DMS53 (cell line): ENCODE data around the gene CALD1.

ENCODE experiments used
- DNase-seq: peaks from one replicate; lab custom pipeline; 2025; lab: John Stamatoyannopoulos, UW

CALD1 gene

DNA sequence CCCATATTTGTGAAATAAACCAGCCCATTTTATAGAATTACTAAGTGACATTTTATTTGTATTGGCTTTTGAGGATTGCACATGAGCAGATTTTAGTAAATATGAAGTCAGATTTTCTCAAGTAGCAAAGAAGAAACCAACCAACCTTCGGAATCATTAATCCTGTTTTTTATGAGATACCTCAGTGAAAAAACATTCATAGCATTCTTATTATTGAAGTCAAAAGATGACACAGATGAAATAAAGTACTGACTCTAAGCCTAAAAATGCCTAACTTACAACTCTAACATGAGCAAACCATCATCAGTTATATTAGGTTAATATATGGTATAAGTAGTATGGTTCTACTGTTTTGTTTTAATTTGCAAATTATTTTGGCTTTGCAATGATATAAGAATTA is 147.0 kb downstream of the CALD1 start:
- no peak for DNase-seq

DNA sequence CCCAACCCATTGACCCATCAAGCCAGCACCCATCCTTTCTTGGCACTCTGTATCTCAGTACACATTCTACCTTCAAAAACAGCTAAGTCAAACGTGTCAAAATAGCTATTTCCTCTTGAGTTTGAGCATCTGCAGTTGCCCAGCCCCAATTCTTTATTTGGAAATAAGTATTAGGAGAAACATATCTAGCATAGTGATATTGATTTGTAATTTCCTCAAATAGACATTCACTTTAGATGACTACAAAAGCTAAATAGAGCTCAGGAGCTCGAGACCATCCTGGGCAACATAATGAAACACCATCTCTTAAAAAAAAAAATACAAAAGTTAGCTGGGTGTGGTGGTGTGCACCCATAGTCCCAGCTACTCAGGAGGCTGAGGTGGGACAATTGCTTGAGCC is 147.6 kb downstream of the CALD1 start:
- no peak for DNase-seq

DNA sequence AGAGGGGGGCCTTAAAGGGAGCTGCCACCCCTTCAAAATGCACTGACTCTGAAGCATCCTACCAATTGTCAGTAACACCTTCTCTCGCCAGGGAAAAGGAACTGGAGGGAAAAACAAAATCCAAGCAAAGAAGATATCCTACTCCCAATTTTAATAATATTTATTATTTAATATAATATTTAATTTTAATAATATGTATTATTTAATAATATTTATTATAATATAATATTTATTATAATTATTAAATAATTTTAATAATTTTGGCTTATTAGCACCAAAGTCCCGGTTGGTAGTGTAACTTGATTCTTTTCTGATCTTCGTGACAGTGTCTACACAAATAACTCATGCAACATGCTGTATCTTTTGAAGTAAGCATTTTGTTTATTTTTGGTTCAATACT is 148.3 kb downstream of the CALD1 start:
- DNase-seq = no peak

DNA sequence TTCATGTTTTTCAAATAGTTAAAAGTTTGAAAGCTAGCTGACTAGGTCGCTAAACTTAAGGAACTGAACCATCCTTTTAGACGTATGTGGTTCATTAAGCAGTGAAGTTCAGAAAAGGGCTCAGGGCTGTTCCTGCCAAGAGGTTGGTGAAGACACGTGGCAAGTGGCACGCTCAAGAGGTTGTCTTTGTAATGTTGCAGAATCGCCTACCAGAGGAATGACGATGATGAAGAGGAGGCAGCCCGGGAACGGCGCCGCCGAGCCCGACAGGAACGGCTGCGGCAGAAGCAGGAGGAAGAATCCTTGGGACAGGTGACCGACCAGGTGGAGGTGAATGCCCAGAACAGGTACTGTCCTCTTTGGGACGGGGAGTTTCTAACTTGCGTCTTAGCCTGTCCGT is 149.1 kb downstream of the CALD1 start:
- DNase-seq = no peak

DNA sequence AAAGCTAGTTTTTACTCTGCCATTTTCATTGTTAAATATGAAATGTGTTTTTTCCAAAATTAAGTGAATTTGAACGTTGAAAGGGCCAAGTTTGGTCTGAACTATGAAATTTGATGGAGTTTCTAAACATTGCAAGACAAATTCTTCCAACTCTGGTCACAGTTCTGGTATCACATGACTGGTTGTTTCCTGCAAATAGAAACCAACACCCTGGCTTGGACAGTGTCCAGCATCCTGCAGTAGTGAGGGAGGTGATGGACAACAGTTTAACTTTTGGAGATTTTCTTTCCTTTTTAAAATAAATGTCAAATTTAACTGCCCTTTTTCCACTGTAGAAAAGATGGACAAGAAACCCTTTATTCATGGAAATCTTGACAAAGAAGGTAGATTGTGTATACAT is 152.1 kb downstream of the CALD1 start:
- no peak for DNase-seq

DNA sequence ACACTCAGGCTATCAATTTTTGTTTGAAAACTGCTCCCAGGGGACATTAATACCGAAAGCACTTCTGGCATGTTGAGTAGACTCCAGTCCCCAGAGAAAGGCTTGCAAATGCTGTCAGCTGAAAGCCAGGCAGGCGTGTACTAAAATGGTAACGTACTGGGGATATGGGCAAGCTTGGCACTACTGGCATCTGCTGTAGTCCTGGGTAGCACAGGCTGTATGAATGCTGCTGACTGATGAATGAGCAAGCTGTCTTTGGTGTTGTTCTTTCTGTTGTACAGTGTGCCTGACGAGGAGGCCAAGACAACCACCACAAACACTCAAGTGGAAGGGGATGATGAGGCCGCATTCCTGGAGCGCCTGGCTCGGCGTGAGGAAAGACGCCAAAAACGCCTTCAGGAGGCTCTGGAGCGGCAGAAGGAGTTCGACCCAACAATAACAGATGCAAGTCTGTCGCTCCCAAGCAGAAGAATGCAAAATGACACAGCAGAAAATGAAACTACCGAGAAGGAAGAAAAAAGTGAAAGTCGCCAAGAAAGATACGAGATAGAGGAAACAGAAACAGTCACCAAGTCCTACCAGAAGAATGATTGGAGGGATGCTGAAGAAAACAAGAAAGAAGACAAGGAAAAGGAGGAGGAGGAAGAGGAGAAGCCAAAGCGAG is 153.4 kb downstream of the CALD1 start:
- DNase-seq = no peak

DNA sequence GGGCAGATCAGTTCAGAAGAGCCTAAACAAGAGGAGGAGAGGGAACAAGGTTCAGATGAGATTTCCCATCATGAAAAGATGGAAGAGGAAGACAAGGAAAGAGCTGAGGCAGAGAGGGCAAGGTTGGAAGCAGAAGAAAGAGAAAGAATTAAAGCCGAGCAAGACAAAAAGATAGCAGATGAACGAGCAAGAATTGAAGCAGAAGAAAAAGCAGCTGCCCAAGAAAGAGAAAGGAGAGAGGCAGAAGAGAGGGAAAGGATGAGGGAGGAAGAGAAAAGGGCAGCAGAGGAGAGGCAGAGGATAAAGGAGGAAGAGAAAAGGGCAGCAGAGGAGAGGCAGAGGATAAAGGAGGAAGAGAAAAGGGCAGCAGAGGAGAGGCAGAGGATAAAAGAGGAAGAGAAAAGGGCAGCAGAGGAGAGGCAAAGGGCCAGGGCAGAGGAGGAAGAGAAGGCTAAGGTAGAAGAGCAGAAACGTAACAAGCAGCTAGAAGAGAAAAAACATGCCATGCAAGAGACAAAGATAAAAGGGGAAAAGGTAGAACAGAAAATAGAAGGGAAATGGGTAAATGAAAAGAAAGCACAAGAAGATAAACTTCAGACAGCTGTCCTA is 154.1 kb downstream of the CALD1 start:
- DNase-seq = no peak

DNA sequence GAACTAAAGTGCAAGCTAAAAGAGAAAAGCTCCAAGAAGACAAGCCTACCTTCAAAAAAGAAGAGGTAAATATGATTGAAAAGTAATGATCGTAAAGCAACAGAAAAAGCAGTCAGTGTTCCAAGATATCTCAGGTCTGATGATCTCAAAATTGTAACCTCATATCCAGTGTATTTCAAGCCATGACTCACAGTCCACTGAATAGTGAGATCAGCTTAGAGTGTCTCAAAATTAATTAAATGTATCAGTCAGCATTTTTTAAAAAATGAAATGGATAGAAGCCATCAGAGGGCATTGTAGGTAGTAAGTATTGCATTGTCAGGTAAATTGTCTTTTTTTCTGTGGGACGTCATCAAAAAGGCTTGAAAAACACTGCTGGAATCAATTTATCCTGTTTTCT is 156.3 kb downstream of the CALD1 start:
- DNase-seq = no peak

DNA sequence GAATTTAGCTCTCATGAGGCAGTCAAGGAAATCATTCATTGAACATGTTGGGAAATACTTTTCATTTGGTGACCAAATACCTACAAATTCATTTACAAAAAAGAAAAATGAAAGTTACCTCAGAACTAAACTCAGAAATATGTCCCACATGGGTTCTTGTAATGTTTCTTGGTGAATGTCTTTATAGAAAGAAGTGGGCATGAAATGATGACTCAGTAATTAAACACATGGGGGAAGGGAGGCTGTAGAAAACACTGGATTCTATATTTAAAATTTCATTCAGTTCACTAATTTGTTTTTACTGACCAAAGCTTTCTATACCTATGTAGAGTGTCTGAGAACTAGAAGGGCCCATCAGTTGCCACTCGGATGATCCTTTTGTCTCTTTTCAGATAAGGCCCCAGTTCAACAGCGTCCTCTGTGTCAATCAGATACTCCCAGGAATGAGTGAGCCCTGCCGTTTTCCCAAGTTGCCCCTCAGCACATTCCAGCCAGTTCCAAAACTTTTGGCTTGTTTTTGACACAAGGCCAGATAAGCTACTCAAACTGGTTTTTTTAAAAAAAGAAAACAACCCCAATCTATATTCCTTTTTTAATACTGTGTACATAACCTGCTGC is 157.6 kb downstream of the CALD1 start:
- DNase-seq = no peak

DNA sequence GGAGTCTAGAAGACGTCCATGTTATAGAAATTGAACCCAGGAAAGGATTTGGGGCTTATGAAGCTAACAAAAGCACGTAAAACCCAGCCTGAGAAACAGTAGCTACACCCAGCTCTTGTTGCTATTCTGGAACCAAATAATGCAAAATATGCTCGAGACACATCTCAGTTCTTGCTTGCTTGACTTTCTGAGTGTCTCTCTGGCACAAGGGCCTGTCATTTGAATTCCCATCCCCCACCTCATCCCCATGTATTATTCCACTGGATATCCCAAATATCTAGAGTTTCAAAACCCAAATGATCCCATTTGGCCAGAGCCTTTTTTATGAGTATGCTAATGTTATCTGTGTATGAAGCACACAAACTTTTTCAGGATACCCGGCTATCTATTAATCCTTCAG is 158.7 kb downstream of the CALD1 start:
- no peak for DNase-seq

DNA sequence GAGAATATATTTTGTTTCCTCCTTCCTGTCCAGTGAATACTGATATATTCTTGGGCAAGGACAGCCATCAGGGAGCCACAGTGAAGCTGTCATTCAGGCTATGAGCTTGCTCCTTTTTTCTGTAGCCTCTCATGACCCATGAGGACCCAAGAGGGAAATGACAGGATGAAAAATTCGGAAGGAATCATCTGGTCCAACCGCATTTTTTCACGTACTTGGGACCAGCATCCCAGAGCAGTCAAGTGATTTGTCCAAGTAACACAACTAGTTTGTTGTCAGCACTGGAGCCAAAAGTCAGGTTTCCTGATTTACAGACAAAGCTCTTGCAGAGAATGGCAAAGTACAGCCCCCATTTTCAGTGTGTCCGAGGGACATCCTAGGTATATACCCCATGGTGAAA is 159.7 kb downstream of the CALD1 start:
- DNase-seq = no peak

DNA sequence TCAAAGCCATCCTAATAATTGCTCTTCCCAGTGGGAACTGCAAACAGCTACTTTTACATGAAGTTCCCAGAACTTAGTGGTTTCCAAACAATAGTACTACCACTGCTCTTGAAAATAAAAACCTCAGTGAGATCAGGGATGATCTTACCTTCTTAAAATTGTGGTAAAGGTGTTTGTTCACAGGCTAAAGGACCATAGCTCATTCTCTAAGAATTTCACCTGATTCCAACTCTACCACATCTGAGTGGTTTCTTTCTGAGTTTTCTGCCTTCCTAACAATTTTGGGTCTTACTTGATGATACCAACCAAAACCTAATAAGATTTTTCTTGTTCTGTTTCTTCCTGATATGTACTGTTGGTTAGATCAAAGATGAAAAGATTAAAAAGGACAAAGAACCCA is 161.3 kb downstream of the CALD1 start:
- DNase-seq = no peak

DNA sequence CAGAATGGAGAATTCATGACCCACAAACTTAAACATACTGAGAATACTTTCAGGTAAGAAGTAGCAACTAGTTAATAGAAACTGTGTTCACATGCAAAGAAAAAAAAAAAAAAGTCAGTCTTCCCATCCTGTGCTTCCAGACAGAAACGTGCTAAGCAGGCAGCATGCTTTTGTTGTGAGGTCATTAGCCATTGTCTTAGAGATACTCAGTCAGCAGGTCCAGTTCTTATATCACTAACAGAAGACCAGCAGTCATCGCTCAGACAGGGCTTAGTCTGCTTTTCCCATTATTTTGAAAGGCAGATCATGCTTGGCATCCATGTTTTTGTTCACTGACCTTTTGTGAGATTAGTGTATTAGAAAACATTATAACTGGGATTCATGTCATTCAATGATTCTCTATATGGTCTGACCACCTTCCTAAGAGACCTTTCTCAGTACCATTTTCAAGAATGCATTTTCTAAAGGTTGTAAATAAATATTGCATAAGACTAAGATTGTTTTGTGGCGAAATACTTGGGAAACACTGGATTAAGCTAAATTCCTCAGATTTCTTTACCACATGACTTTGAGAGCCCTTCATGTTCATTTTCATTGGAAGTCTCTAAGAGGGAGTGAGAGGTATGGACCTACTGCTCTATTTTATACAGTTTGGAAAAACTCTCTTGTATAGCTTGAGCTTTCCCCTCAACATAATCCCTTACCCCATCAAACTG is 161.9 kb downstream of the CALD1 start:
- DNase-seq = peak; percentile 57

DNA sequence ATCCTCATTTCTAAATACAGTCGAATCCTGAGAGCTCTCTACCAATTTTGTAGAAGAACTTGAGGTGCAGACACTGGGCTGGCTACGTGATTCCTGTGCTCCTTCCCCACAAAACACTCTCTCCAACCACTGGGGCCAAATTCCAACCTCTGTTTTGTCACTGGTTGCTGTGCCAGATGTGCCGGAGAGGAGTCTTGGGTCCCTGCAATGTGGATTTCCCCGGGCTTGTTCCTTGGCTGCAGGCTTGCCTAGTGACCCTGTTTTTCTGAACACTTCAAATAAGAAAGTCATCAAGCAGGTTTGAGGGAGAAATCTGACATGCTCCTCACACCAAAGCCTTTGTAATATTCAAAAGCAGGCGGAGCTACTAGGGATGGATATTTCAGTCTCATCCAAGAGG is 162.5 kb downstream of the CALD1 start:
- peak; percentile 32 for DNase-seq

DNA sequence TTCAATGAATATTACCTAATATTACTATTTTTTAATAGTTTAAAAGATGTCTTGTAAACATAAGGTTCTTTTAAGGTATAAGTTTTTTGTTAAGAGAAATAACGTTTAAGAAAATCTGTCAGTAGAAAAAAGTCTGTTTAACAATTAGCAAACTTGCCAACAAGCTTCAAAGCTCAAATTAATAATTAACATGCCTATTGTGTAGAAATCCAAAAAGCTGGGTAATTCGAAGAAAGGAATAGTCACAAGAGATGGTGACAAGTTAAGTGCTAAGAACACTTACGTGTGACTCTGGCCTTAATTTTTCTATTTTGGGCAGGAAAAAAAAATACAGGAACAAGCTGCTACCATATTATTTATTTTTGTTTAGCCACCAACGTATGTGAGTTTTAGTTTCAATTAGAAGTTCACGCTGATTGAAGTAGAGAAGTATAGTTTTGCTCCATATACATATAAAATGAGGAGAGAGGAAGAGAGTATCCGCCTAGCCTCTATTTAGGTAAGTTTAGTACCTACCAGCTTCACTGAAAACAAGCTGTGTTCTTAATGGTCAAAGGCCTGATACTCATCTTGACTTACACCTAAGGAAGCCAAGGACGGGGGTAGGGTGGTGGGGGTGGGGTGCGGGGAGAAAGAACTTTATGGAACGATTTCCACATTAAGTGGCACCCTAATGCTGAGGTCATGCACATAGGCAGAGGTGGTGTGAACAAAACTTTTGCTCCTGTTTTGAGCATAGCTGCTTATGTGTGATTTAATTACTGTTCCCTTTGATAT is 163.4 kb downstream of the CALD1 start:
- DNase-seq = peak; percentile 37

DNA sequence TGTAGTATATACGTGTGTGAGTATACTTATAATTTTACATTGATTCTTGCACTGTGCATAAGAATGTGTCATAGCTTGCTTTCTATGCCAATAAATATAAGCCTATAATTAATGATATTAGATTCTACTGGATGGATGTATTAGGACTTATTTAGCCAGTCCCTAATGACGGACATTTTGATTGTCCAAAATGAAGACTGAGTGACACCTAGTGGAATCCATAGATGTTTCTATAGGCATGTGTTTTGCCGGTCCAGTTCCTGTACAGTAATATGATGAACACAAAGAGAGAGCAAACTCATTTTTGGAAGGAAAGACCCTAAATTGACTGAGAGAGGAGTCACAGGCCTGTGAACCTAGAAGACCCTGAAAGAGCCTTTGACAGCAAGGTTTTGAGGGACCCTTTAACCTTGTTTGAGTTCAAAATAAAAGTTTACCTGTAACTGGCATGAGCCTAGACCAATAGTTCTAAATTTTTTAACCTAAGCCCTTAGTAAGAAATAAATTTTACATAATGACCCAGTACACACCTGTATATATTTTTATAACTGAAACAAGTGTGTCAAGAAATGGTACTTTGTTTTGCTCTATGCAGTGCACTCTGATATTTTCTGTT is 164.5 kb downstream of the CALD1 start:
- peak; percentile 83 for DNase-seq

DNA sequence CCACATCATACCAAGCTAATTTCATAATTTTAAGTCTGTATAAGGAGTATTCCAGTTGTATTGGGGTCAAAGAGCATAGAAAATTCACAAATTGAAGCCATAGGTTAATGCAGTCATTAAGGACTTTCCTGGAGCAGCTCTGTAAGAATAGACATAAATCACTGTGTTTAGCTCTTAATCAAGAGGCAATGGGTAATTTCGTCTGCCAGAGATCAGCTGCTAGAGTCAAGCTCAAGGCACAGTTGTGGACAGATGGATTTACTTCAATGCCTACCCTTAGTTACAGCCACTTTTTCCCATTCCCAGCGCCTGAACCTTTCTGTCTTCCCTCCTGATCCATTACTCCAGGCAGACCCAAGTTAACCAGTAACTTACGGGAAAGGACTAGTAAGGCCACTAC is 166.3 kb downstream of the CALD1 start:
- DNase-seq = no peak

DNA sequence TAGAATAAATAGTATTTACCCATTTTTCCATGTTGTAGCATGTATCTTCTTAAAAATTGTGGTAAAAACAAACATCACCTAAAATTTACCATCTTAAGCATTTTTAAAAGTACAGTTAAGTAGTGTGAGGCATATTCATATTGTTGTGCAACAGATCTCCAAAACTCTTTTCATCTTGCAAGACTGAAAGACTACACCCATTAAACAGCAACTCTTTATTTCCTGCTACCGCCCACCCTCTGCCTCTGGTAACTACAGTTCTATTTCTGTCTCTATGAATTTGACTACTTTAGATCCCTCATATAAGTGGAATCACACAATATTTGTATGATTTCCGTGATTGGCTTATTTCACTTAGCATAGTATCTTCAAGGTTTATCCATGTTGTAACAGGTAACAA is 166.8 kb downstream of the CALD1 start:
- no peak for DNase-seq

DNA sequence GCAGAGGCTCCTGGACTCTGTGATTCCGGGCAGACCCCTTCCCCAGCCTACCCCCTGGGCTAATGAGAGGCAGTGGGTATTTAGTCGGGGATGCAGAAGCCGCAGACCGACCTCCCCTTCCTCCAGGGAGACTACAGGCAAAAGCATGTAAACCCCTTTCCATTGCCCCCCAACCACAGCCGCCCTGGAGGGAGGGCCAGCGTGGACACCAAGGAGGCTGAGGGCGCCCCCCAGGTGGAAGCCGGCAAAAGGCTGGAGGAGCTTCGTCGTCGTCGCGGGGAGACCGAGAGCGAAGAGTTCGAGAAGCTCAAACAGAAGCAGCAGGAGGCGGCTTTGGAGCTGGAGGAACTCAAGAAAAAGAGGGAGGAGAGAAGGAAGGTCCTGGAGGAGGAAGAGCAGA is 167.9 kb downstream of the CALD1 start:
- DNase-seq = no peak

DNA sequence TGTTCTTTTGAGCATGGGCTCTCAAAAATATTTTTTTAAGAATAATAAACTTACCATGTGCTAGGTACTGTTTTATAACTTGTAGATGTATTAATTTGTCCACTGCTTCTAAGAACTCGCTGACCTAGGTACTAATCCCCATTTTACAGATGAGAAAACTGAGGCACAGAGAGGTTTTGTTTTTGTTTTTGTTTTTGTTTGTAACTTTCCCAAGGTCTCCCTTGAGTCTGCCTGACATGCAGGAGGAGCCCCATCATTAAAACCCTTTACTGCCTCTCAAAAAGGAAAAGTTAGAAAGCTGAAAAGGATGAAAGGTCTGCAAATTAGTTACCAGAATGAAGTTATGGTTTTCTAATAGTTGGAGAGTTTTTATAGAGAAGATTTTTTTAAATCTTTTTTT is 168.4 kb downstream of the CALD1 start:
- no peak for DNase-seq

DNA sequence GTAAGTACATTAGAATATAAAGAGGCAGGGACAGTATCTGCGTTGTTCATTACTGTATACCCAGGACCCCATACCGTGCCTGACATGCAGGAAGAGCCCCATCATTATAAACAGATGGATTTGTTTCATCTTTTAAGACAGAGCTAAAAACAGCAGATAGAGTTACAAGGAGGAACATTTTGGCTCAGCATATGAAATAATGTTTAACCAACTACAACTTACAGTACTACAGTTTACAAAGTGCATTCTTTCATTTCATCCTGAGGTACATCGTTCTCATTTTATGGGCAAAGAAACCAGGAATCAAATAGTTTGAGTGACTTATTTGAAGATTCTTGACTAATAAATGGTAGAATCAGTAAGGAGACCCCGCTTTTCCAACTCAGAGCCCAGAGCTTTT is 168.8 kb downstream of the CALD1 start:
- no peak for DNase-seq

DNA sequence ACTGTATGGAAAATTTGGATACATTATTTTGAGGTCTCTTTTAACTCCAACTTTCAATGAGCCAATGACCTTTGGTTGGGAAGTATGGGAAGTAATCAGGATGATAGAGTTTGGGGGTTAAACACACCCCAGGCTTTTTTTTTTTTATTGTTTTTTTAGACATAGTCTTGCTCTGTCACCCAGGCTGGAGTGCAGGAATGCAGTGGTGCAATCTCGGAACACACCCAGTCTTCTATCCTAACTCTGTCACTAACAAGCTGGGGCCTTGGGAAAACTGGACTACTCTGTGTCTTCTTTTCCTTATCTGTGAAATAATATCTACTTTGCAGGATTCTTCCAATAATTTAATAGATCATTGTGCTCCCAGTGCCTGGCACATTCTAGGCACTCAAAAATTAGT is 169.3 kb downstream of the CALD1 start:
- no peak for DNase-seq
